HUDEP-2 (cell line): ENCODE results near the gene MED22.

Experiments used
- DNase-seq, 76 experiments: peaks; one replicate each; lab custom pipeline; 2025; ENCODE audit not compliant: unreplicated experiment in 76 of 76; lab: John Stamatoyannopoulos, UW

The MED22 gene

GRCh38 chr9:133356391-133357091 lies 8.6 kb upstream of the MED22 start, which contains the start of the genes SURF1 and SURF2:
Gene SURF1, minus strand, starts transcription at chr9:133356487. Its CDS starts 34 bp downstream, at chr9:133356453.
Gene SURF2, plus strand, starts transcription at chr9:133356550. Its CDS starts 43 bp downstream, at chr9:133356593.
- peak in 71 of 76 experiments; percentile 13 to 92 (median 72) for DNase-seq

DNA sequence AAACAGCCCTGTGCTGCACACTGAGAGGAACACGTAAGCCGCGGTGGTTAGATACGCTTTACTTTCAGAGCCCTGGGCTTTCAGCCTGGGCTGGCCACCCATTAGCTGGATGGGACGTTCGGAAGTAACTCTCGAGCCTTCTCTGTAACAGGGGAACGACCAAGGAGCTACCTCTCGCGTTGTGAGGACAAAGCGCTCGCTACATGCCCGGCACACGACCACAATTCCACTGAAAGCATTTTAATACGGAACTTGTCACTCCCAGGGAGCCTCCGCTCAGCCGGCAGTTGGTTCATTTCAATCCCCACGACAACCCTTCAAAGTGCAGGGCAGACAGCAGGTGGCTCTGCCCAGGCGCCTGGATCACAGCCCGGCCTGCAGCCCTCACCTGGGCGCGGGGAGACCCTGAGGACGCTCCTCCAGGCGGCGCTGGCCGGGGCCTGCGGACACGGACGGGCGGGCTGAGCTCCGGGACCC lies 8.0 kb upstream of the MED22 start:
- DNase-seq = peak in 4 of 76 experiments; percentile 34 to 47 (median 44)

DNA sequence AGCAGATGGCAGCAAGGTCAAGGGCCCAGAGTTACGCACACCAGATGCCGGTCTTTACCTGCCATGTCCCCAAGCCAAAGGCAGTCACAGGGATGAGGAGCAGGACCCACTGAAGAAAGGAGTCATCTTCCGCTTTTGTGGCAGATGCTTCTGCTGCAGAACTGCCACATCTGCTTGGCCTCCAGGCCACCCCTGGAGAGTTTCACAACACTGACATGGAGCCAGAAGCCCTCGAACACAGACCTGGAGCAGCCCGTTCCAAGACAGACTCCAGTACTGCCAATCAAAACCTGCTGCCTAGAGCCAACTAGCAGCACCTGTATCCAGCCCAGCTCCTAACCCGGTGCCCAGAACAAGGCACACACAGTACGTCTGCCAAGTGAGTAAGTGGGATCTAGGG lies 6.8 kb upstream of the MED22 start:
- DNase-seq = no peak

DNA sequence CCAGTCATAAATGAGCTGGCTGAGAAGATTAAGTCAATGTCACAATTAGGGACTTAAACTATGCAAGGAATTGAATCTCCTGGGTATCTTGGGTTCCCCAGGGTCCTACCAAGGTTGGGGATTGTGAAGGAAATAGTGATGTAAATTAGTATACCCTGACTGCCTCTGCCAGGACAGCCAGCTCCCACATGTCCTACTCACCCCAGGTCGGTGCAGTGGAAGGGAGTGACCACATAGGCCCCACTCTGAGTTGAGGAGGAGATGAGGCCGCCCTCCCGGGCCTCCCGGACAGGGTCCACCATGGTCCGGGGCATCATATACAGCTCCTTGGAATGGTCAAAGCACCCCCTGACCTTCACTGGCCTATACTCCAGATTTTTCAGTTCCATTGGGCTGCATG lies 5.6 kb upstream of the MED22 start:
- no peak for DNase-seq

GRCh38 chr9:133352635-133353340 lies 4.9 kb upstream of the MED22 start:
- DNase-seq = peak in 2 of 76 experiments; percentile 12 to 13

DNA sequence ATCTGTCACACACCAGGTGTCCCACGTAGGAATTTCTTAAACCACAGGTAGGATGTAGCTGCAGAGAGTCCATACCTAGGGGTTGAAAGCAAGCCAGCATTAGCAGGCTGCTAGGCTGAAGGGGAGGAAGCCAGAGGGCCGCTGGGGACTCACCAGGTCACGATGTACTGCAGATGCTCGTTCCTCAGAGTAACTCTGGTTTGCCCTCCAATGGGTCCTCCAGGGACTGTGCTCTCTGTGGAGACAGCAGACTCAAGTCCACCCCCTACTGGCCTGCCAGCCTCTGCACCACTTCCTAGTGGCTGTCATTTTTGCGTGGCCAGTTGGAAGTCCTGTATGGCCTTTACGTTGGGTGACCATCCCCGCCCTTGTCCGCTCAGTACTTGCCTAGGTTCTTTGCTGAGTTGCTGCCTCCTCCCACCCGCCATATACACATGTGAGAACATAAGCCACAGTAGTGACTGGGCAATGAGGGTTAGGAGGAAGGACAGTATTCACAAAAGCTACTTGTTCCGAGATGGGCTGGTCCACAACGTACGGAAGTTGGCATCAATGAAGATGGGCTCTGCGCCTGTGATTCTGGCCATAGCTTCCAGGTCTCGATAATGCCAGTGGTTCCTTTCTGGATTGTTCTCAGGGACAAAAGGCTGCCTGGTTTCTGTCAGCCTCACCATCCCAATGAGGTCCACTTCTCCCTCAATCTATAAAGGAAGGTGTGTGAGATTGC lies 4.1 kb upstream of the MED22 start:
- peak in 70 of 76 experiments; percentile 8 to 81 (median 56) for DNase-seq

- no peak for DNase-seq
Measured at GRCh38 chr9:133351526-133351907, 3.6 kb upstream of the MED22 start.

- DNase-seq = no peak
Measured at GRCh38 chr9:133349965-133350616, 2.2 kb upstream of the MED22 start.

DNA sequence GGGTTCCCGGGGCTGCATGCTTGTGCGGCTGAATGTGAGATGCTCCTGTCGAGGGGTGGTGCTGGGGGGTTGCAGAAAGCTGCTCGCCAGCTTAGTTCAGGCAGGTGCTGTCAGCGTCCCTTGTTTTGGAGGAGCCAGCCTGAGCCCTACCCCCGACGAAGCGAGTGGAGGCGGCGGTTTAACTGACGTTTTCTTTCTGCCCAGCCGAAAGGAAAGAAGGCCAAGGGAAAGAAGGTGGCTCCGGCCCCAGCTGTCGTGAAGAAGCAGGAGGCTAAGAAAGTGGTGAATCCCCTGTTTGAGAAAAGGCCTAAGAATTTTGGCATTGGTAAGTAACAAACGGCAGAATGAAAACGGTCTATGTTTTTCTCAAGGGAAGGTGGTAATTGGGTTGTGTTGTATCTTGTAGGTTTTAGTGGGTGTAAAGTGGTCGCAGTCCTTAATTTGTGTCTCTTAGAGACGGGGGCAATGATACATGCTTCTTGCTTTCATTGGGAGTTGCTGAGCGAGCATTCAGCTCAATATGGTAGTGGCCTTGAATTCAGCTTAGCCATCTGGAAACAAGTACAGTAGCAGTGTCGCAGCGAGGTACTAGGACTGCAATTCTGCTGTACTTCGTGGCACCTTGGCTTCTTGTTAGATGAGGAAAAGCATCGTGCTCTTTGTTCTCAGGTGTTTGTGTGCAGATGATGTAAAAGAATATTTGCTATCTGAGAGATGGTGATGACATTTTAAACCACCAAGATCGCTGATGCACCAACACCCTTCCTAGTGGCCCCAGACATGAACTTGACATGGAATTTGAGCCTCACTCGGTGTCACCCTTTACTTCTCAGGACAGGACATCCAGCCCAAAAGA lies 1.0 kb upstream of the MED22 start:
- peak in 1 of 76 experiments; percentile 31 for DNase-seq

DNA sequence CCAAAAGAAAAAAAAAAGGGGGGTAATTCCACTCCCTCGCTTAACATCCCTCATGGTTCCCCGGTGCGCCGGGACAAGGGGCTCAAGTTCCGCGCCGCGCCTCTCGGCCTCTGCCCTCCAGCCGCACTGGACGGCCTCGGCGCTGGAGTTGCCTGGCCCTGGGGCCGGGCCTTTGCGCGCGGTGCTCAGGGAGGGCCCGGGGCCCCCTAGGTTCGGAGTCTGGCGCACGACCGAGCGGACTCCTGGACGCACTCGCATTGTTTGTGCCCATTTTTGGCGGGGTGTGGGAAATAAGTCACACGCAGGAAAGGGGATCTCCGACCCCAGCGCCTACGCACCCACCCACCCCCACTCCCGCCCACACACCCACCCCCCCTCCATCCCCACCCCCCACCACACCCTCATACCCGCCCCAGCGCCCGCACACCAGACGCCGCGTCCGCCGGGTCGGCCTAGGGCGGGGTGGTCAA lies 381 bp downstream of the MED22 start:
- peak in 27 of 76 experiments; percentile 18 to 69 (median 50) for DNase-seq

DNA sequence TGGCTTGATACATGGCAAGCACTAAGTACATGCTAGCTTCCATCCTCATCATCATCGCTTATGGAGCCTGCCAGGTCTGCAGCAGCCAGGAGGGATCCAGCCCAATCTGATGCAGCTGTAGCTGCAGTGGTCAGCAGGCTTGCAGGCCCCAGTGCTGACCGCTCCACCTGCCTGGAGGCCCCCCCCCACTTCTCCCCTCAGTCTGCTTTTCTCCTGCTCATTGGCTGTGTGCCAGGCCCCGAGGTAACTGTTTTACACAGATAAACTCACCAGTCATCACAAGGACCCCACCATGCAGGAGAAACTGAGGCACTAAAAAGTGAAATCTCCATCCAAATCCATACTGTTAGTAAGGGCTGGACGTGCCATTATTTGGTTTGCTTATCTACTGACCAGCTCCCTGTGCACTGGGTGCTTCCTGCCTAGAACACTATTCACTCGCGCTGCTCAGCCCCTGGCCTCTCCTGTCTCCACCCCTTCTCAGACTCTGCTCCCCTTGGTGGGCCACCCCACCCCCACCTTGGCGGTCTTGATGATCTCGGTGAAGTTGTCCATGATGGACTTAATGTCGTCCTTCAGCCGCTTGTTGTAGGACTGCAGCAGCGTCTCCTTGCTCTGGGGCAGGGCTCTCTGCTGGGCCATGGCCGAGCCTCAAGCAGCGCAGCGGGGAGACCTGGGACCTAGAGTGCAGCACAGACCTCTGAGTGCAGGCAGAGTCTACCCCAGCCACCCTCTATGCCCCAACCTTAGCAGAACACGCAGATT lies 1.7 kb downstream of the MED22 start:
- DNase-seq = no peak

GRCh38 chr9:133345596-133345995 lies 2.3 kb downstream of the MED22 start:
- DNase-seq = no peak

GRCh38 chr9:133344979-133345378 lies 3.0 kb downstream of the MED22 start:
- no peak for DNase-seq

DNA sequence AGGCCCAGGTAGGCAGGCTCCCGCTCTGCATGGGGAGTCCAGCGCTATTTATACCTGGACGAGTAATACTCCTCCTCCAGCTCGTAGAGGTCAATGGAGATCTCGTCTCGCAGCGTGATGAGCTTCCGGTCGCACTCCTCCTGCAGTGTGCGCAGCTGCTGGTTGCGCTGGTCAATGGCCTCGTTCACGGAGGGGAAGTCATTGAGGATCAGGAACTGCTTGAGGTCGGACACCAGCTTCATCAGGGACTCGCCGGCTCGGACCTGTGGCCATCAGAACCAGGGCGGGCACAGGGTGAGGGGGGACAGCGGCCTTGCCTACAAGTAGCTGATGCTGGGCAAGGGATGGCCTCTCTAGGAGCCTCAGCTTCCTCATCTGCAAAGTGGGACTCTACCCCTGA lies 3.9 kb downstream of the MED22 start:
- DNase-seq = no peak

GRCh38 chr9:133342570-133342969 lies 5.4 kb downstream of the MED22 start:
- DNase-seq = peak in 2 of 76 experiments; percentile 10 to 15

GRCh38 chr9:133342069-133342406 lies 5.9 kb downstream of the MED22 start:
- peak in 3 of 76 experiments; percentile 5 to 32 (median 22) for DNase-seq

DNA sequence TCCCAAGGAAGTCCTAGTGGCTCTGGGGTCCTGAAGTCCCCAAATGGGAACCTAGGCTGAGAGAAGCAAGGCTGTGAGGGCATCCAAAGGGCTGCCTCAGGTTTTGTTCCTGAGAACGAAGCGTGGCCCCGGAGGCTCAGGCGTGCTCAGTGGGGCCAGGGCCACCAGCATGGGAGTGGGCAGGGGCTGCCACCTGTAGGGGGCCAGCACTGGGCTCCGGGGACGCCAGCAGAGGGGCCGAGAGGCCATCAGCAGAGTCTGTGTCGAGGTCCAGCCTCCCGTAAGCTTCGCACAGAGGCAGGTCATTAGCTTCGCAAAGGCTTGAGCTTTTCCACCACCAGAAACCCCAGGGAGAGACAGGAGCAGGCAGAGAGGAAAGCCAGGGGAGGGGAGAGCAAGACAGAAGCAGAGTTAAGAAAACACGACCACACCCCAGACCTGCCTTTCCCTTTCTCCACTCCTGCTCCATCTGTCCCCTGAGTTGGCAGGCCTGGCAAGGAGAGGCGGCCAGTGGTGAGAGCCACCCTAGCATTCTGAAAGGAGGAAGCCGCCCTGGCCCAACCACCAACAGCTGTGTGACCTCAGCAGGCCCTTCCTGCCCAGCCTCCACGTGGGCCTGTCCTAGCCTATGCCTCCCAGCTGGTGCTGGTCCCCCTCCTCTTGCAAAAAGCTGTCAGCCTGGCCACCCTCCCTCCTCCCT lies 6.4 kb downstream of the MED22 start:
- no peak for DNase-seq

DNA sequence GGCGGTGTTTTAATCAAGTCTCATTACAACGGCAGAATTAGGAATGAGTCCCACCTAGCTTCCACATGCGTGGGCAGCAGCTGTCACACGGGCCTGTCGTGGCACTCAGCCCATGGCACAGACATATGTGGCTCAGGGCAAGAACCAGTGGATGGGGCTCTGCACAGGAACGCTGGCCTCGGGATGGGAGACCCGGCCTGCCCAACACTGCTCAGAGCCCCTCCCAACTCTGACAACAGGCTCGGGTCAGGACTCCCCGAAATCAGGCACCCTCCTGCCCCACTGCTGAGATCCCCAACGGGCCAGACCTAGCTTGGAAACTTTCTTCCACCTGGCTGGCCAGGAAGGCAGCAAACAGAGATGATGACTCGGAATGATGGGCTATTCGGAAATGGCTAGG lies 7.0 kb downstream of the MED22 start:
- DNase-seq = no peak
